Activated T-cell treated with anti-CD3 and anti-CD28 coated beads for 24 hours (primary cell): Measurements from ENCODE around the gene CSNK1E.

Experiments used
- DNase-seq: peaks from one replicate; pipeline ENCODE4 v3.0.0-alpha.2; 2020; ENCODE audit warnings: low read depth

CSNK1E gene

GRCh38 chr22:38305471-38306448 is 11.5 kb downstream of the CSNK1E start:
- no peak for DNase-seq

- DNase-seq: no peak
These were observed 12.7 kb downstream of the CSNK1E start for GRCh38 chr22:38304526-38304925.

DNA sequence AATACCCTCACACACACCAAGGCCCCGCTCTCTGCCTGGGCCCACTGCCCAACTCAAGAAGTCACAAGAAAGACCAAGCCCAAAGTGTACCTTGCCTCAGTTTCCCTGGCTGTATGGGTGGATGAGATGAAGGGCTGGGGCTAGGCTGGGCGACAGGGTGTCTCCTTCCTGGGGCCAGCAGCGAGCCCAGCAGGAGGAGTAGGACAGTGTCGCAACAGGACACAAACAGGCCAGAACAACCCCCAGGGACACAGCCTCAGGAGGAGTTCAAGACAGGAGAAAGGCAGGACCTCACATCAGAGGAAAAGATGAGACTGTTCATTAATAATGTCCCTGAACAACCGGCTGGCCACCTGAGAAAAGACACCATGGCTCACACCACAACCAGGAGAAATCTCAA is 13.3 kb downstream of the CSNK1E start:
- DNase-seq: no peak

GRCh38 chr22:38302906-38303305 is 14.3 kb downstream of the CSNK1E start:
- DNase-seq: no peak

DNA sequence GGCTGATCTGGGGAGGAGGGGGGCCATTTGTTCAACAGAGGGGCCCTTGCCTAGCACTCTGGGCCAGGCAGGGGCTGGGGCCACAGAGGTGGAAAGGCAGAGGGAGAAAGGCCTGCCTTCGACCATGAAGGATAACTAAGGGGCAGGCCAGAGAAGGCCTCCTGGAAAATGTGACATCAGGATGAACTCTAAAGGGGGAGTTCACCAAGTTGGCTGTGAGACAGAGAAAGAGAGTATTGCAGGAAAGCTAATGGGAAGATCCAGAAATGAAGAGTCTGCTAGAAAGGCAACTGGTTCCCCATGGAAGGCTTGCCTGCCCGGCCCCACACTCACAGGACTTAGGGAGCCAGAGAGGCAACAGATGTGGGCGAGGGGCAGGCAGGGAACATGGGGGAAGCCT is 16.3 kb downstream of the CSNK1E start:
- DNase-seq: no peak

GRCh38 chr22:38300197-38300945 is 16.9 kb downstream of the CSNK1E start:
- no peak for DNase-seq

DNA sequence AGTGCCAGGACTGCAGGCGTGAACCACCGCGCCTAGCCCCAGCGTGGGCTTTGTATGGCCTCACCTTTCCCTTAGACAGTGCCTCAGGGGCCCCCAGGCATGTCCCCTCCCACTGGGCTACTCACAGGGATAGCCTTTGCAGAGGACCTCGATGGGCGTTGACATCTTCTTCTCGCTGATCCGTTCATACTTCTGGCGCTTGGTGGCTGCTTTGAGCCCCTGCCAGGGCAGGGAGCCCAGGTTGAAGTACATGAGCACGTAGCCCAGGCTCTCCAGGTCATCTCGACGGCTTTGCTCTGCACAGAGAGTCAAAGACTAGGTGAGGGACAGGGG is 17.5 kb downstream of the CSNK1E start:
- no peak for DNase-seq

DNA sequence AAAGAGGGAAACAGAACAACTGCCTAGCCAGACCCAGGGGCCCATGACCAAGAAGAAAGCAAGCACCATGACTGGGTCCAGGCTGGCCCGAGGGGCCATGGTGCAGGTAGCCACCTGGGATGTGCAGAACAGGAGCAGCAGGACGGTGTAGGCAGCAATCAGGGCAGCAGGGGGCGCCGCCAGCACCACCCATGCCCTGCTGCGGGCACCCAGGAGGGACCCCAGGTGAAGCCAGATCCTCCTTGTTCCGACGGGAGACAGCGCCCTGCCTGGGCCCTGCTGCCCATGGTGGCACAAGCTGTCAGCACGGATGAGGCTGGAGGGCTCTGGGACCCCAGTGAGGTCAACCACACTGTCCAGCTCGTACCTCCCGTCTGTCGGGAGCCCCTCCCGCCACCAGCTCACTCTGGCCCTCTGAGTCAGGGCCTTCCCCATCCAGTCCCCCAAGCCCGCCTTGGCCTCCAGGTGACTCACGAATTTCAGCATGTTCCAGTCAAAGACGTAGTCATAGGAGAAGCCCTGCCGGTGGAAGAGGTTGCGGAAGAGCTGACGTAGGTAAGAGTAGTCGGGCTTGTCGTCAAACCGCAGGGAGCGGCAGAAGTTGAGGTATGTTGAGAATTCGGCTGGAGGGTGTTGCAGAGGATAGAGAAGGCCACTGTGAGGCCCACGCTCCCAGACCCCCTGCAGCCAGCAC is 18.8 kb downstream of the CSNK1E start:
- no peak for DNase-seq

- DNase-seq: no peak
These were observed 20.9 kb downstream of the CSNK1E start for GRCh38 chr22:38296372-38296771.

DNA sequence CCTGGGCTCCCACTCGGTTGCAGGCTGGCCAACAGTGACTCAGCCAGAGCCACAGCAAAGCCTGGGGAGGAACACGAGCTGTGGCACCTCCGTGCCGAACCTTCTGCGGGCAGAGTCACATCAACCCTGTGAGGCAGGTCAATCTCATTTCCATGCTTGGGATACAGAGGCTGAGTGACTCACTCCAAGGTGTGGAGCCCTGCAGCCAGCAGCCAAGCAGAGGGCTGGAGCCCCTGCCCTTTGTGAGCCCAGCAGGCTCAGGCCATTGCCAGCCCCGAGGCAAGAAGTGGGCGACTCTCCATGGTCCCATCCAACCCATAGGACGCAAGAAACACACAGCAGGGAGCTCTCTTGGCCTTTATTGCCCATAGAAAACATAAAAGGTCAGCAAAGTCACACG is 21.4 kb downstream of the CSNK1E start:
- DNase-seq: no peak

- DNase-seq: no peak
These were observed 21.9 kb downstream of the CSNK1E start for GRCh38 chr22:38295339-38295738.

GRCh38 chr22:38294193-38294592 is 23.0 kb downstream of the CSNK1E start:
- DNase-seq: no peak

- no peak for DNase-seq
These were observed 24.5 kb downstream of the CSNK1E start for GRCh38 chr22:38292694-38293093.

DNA sequence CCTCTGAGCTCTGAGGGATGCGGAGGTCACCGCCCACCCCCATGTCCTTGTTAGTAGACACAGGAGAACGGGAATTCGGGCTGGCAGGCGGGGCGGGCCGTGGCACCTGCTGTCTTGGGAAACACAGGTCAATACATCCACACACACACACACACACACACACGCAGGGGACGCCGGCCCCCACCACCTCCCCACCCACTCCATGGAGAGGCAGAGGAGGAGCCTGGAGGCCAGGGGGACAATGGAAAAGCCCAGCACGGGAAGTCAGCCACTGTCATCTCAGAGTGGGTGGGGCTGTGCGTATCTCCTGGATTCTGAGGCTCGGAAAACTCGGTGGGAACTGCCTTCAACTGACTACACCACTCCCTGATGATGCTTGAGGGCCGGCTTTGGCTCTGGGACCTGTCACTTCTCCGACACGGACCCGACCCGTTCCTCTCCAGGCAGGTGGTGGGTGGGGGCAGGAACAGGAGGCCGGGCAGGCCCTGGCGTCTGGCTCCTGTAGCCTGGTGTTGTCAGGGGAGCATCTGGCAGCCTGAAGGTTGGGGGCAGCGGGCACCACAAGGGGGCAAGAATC is 25.9 kb downstream of the CSNK1E start:
- DNase-seq: no peak

DNA sequence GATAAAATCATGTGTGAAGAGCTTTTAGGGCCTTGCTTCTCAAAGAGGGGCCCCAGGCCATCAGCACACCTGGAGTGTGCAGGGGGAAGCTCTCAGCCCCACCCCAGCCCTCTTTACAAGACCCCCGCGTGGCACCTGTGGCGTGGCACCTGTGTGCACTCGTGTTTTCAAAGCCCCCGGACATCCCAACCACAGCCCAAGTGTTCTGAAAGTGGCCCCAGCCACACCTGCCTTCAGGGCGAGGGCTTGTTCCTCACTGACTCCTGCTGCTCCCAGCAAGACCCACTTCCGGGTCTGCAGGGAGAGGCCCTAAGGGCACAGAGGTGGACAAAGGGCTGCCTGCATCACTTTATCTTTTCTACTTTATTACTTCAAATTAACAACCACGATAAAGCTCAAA is 26.9 kb downstream of the CSNK1E start:
- no peak for DNase-seq

- no peak for DNase-seq
These were observed 27.6 kb downstream of the CSNK1E start for GRCh38 chr22:38289583-38290082.

DNA sequence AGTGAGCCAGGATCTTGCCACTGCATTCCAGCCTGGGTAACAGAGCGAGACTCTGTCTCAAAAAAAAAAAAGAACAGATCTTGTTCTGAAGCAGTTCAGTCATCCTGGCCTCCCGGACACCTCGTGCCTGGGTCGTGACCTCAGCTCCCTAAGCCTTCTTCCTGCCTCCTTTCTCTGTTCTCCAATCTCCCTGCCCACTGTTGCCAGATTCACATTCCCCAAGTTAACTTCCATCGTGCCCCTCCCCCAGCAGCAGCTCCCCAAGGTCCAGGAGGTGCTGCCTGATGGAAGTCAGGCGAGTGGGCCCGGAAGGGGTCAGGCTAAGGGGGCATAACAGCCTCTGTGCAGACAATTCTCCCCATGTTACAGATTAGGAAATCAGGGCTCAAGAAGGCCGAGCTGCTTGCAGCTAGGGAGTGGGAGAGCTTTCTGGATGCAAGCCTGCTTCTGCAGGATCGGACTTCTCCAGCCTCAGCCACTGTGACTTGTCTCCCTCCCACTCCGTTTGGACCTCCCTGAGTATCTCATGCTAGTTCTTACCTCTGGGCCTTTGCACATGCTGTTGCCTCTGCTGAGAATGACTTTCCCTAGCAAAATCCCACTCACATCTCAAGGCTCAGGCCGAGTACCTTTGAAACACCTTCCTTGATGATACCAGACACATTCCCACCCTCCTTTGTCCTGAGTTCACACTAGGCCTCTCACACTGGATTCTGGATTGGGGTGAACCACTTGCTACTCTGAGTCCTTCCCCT is 30.1 kb downstream of the CSNK1E start:
- no peak for DNase-seq

DNA sequence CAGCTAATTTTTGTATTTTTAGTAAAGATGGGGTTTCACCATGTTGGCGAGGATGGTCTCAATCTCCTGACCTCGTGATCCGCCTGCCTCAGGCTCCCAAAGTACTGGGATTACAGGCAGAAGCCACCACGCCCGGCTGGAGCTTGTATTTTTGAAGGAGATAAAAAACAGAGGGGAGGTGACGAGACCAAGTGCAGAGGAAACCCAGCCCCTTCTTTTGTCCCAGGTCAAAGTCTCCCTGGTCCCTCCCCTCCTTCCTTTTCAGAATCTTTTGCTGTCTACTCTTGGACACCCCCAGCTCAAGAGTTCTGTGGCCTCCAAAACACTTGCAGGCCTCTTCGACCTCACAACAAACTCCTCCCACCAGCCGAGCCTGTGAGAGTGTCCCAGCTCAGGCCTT is 32.2 kb downstream of the CSNK1E start:
- DNase-seq: no peak

DNA sequence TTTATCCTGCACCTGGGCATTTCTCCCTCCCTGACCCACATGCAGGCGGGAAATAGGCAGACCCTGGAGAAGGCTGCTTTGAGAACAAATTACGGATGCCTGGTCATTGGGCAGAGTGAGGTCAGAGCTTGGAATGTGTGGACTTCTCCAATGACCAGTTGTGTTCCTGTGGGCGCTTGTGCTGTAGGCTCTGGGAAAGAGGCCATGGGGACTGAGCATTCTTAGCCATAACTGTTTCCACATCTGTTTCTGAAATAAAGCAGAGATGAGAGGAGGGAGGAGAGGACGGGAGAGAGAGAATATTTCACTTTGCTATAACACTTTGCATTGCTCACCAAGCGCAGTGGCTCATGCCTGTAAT is 33.2 kb downstream of the CSNK1E start:
- no peak for DNase-seq

DNA sequence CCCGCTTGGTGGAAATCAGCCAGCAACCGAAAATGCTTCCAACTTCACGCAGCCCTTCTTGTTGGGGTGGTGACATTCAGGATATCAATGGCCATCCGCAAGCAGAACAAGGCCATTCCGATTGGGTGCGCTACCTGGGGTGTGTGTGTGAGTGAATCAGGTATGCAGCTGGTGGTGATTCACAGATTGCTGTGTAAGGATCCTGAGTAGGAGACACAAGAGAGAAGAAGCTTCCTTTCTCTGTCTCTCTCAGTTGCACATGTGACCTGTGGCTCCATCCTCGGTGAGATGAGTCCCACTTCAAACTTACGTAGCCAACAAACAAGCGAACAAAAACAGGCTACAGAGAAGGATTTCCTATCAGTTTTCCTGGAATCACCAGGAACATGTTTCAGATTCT is 34.8 kb downstream of the CSNK1E start:
- no peak for DNase-seq

DNA sequence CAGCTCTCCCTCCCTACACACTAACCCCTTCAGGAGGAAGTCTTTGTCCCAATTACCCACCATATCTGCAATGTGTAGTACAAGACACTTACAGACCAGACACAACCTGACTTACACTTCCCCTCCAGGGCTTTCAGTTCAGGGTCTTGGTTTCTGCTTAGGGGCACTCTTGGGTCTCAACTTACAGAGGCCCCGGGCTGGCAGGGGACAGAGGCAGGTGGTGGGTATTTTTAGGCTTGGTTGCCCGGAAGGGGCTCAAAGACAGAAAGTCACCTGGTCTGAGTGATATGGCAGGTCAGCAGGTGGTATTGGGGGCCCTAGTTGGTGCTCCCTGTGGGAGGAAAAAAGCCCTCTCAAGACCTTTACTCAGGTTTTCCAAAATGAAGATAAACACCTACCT is 41.1 kb downstream of the CSNK1E start:
- DNase-seq: no peak
